OCI-LY7 (cell line): ENCODE measurements around the gene ZNF268. TPM values are rescaled to one million over a fixed set of nuclear protein-coding genes. Genes with fewer than 3 reads are reported as not detected.
"Not testable (repeated sequence)": the region's sequence is repeated elsewhere in the genome, so short reads cannot be mapped to it uniquely, and the experiment has no call there.

ENCODE experiments used
- BruUV-seq: library from RNA; stranded (reverse); fragments of 400-500 nt; replicated peaks from 2 replicates; lab custom pipeline; 2021; lab: Mats Ljungman, UMichigan
- CTCF ChIA-PET: fragments of 300-600 bp; sonication (Branson Sonifier 250); formaldehyde crosslinking; loops from one replicate; lab custom pipeline; 2022; ENCODE audit warnings: antibody characterized with exemption; ENCODE audit not compliant: unreplicated experiment; lab: Charles Lee
- POLR2A ChIA-PET: fragments of 300-600 bp; sonication (Branson Sonifier 250); formaldehyde crosslinking; loops from one replicate; lab custom pipeline; 2022; ENCODE audit warnings: antibody characterized with exemption; lab: Charles Lee
- DNase-seq: peaks from one replicate; pipeline ENCODE4 v3.0.0-alpha.2; 2015; ENCODE audit warnings: low spot score
- H2AFZ ChIP-seq: fragments of 200-600 bp; sonication (generic), shearing (Covaris generic); 2 replicates; pipeline ENCODE4 v1.6.1; 2014; ENCODE audit warnings: mild to moderate bottlenecking, antibody characterized with exemption, low read length, moderate library complexity
- H3K27ac ChIP-seq: fragments of 200-600 bp; sonication (generic); 2 replicates; pipeline ENCODE4 v1.5.1; 2014; ENCODE audit warnings: mixed run types, low read depth, mild to moderate bottlenecking, moderate library complexity, low read length, inconsistent platforms; ENCODE audit not compliant: poor library complexity, severe bottlenecking
- H3K36me3 ChIP-seq: fragments of 200-600 bp; sonication (generic); 2 replicates; pipeline ENCODE4 v1.6.1; 2014; ENCODE audit warnings: mild to moderate bottlenecking, antibody characterized with exemption, low read length, moderate library complexity, mixed read lengths; ENCODE audit not compliant: insufficient read depth
- H3K4me1 ChIP-seq: fragments of 200-600 bp; sonication (generic); 2 replicates; pipeline ENCODE4 v1.5.1; 2014; ENCODE audit warnings: mild to moderate bottlenecking, low read length; ENCODE audit not compliant: insufficient read depth, poor library complexity, severe bottlenecking
- H3K4me2 ChIP-seq: fragments of 200-600 bp; sonication (generic); 2 replicates; pipeline ENCODE4 v1.6.1; 2014; ENCODE audit warnings: mild to moderate bottlenecking, low read length
- H3K4me3 ChIP-seq: fragments of 200-600 bp; sonication (generic); 2 replicates; pipeline ENCODE4 v1.5.1; 2014; ENCODE audit warnings: mild to moderate bottlenecking, low read depth, low read length; ENCODE audit not compliant: poor library complexity, severe bottlenecking
- H3K79me2 ChIP-seq: fragments of 200-600 bp; sonication (generic); 2 replicates; pipeline ENCODE4 v1.6.1; 2016; ENCODE audit warnings: low read depth, mild to moderate bottlenecking, low read length, moderate library complexity, mixed read lengths; ENCODE audit not compliant: insufficient read depth
- H3K9me2 ChIP-seq: fragments of 200-600 bp; sonication (generic); 2 replicates; pipeline ENCODE4 v1.6.1; 2016; ENCODE audit warnings: mild to moderate bottlenecking, low read length, mixed read lengths; ENCODE audit not compliant: insufficient read depth
- H3K9me3 ChIP-seq: fragments of 200-600 bp; sonication (generic); 2 replicates; pipeline ENCODE4 v1.6.1; 2014; ENCODE audit warnings: mild to moderate bottlenecking, mixed run types, low read length, mixed read lengths
- H4K20me1 ChIP-seq: fragments of 200-600 bp; sonication (generic); 2 replicates; pipeline ENCODE4 v1.6.1; 2014; ENCODE audit warnings: mild to moderate bottlenecking, antibody characterized with exemption, low read length, moderate library complexity, mixed read lengths; ENCODE audit not compliant: insufficient read depth
- EZH2phosphoT487 ChIP-seq: fragments of 200-600 bp; sonication (generic); IDR thresholded peaks from 2 replicates; pipeline ENCODE4 v1.6.1; 2018; ENCODE audit warnings: low read depth, borderline replicate concordance, mild to moderate bottlenecking, mixed run types, antibody characterized with exemption, low read length, moderate library complexity, mixed read lengths
- intact Hi-C: fragments of 100-400 bp; cut with micrococcal nuclease; formaldehyde crosslinking; loops from one replicate; pipeline ENCODE4 v1.10.0; 2022; ENCODE audit not compliant: unreplicated experiment
- total RNA-seq, 2 experiments: library from RNA; depleted of rRNA in 1 of 2; stranded (reverse); fragments of >200 nt in 1 of 2; shearing (Covaris generic) in 1 of 2; gene quantifications; 2 replicates each; pipeline ENCODE4 v1.2.3, GENCODE V29; 2014 to 2022
- TF ChIP-seq, protein P1 (sequence below): fragments of 200-600 bp; sonication (generic); conservative IDR thresholded peaks from 2 replicates; pipeline ENCODE4 v1.5.1; 2014; ENCODE audit warnings: mild to moderate bottlenecking, antibody characterized with exemption, low read length, moderate library complexity, mixed read lengths

Gene ZNF268
- total RNA-seq, 2 experiments from 2014 or later: 17.9 to 19.1 TPM

GRCh38 chr12:133236144-133236543, 54.8 kb downstream of the ZNF268 start:
- Histone ChIP-seq H3K4me3 (no peak overlapping the region), H2AFZ (no peak overlapping the region), H4K20me1 (no peaks in the 10 kb centered on the region), H3K27ac (no peak overlapping the region), H3K4me1 (no peaks in the 10 kb centered on the region), H3K36me3 (no peaks in the 10 kb centered on the region), H3K9me2 (no peaks in the 10 kb centered on the region), H3K79me2 (no peaks in the 10 kb centered on the region), H3K9me3 (no peaks in the 10 kb centered on the region; the same call in 1 of the 2 replicates), H3K4me2 (no peak overlapping the region)
- CTCF ChIA-PET: no interaction called here
- DNase-seq: no peak
- TF ChIP-seq, protein P1, sequence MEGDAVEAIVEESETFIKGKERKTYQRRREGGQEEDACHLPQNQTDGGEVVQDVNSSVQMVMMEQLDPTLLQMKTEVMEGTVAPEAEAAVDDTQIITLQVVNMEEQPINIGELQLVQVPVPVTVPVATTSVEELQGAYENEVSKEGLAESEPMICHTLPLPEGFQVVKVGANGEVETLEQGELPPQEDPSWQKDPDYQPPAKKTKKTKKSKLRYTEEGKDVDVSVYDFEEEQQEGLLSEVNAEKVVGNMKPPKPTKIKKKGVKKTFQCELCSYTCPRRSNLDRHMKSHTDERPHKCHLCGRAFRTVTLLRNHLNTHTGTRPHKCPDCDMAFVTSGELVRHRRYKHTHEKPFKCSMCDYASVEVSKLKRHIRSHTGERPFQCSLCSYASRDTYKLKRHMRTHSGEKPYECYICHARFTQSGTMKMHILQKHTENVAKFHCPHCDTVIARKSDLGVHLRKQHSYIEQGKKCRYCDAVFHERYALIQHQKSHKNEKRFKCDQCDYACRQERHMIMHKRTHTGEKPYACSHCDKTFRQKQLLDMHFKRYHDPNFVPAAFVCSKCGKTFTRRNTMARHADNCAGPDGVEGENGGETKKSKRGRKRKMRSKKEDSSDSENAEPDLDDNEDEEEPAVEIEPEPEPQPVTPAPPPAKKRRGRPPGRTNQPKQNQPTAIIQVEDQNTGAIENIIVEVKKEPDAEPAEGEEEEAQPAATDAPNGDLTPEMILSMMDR: no peak
- no peak for TF ChIP-seq EZH2phosphoT487
- intact Hi-C loops: no loop called here
- POLR2A ChIA-PET: interaction anchor here (0.6 kb wide), 1 partner anchor 194 kb away, joined by 3 read pairs; no protein-coding TSS in a partner anchor
- BruUV-seq: no TSS peak

GRCh38 chr12:133236556-133236955, 55.3 kb downstream of the ZNF268 start:
- no TSS peak for BruUV-seq
- TF ChIP-seq EZH2phosphoT487: no peak
- TF ChIP-seq, protein P1: no peak
- H2AFZ ChIP-seq: no peak overlapping the region
- CTCF ChIA-PET: no interaction called here
- intact Hi-C loops: no loop called here
- POLR2A ChIA-PET: interaction anchor here (0.6 kb wide), 1 partner anchor 195 kb away, joined by 3 read pairs; no protein-coding TSS in a partner anchor
- no peaks in the 10 kb centered on the region for H3K9me2 ChIP-seq
- H3K4me1 ChIP-seq: no peaks in the 10 kb centered on the region
- H3K4me2 ChIP-seq: no peak overlapping the region
- H3K4me3 ChIP-seq: no peak overlapping the region
- no peak overlapping the region for H3K27ac ChIP-seq
- no peaks in the 10 kb centered on the region for H4K20me1 ChIP-seq
- H3K79me2 ChIP-seq: no peaks in the 10 kb centered on the region
- DNase-seq: no peak
- H3K9me3 ChIP-seq: no peaks in the 10 kb centered on the region; the same call in 1 of the 2 replicates
- H3K36me3 ChIP-seq: no peaks in the 10 kb centered on the region

- H3K4me2 ChIP-seq: no peak overlapping the region
- no peak overlapping the region for H3K27ac ChIP-seq
- H2AFZ ChIP-seq: no peak overlapping the region
- no peaks in the 10 kb centered on the region for H3K9me2 ChIP-seq
- BruUV-seq: no TSS peak
- no peaks in the 10 kb centered on the region for H3K4me1 ChIP-seq
- H3K9me3 ChIP-seq: no peaks in the 10 kb centered on the region
- no peaks in the 10 kb centered on the region for H4K20me1 ChIP-seq
- H3K79me2 ChIP-seq: no peaks in the 10 kb centered on the region
- POLR2A ChIA-PET: no interaction called here
- no peak for DNase-seq
- no peak for TF ChIP-seq EZH2phosphoT487
- TF ChIP-seq, protein P1: no peak
- CTCF ChIA-PET: no interaction called here
- intact Hi-C loops: no loop called here
- H3K36me3 ChIP-seq: no peaks in the 10 kb centered on the region
- no peak overlapping the region for H3K4me3 ChIP-seq
Observed at GRCh38 chr12:133251732-133252131, 70.4 kb downstream of the ZNF268 start.

DNA sequence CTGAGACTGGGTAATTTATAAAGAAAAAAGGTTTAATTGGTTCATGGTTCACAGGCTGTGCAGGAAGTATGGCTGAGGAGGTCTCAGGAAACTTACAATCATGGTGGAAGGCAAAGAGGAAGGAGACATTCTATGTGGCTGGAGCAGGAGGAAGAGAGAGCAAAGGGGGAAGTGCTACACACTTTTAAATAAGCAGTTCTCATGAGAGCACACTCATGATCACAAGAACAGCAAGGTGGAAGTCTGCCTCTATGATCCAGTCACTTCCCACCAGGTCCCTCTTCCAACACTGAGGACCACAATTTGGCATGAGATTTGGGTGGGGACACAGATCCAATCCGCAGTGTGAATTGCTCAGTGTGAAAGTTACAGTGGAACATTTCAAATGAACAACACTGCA, 74.5 kb downstream of the ZNF268 start:
- DNase-seq, intact Hi-C loops: not testable (repeated sequence)

More for the DNA sequence above, 74.5 kb downstream of the ZNF268 start:
- H3K9me3 ChIP-seq, CTCF ChIA-PET, H3K4me3 ChIP-seq, H3K79me2 ChIP-seq, H4K20me1 ChIP-seq, H3K27ac ChIP-seq, H2AFZ ChIP-seq, H3K4me1 ChIP-seq, H3K36me3 ChIP-seq, H3K4me2 ChIP-seq, BruUV-seq, H3K9me2 ChIP-seq: not testable (repeated sequence)
- POLR2A ChIA-PET: interaction anchor here (0.5 kb wide), 1 partner anchor 258 kb away, joined by 3 read pairs; no protein-coding TSS in a partner anchor
